ENCODE measurements around the gene TBX20. TPM values are rescaled to one million over a fixed set of nuclear protein-coding genes. Genes with fewer than 3 reads are reported as not detected.
"Not testable (repeated sequence)": the region's sequence is repeated elsewhere in the genome, so short reads cannot be mapped to it uniquely, and the experiment has no call there.

The TBX20 gene
- total RNA-seq, 2 donors from 2014 or later: not detected

- DNase-seq (ENCODE audit: low spot score in 2 of 2) (no peak), ATAC-seq (no peak)
- no peak overlapping the region for H3K27ac Mint-ChIP-seq
These were observed 12.0 kb downstream of the TBX20 start for GRCh38 chr7:35241884-35242283.

GRCh38 chr7:35241436-35241835 lies 12.5 kb downstream of the TBX20 start:
- no peak for ATAC-seq
- no peak for DNase-seq (ENCODE audit: low spot score in 2 of 2)

More at GRCh38 chr7:35241884-35242283, 12.0 kb downstream of the TBX20 start:
- H3K9me3 Mint-ChIP-seq: no peaks in the 10 kb centered on the region
- H3K36me3 Mint-ChIP-seq: no peaks in the 10 kb centered on the region

GRCh38 chr7:35241008-35241407 lies 12.9 kb downstream of the TBX20 start:
- ATAC-seq; H3K36me3 Mint-ChIP-seq; H3K9me3 Mint-ChIP-seq; DNase-seq (ENCODE audit: low spot score in 2 of 2); H3K27ac Mint-ChIP-seq: not testable (repeated sequence)

More at GRCh38 chr7:35241436-35241835, 12.5 kb downstream of the TBX20 start:
- H3K9me3 Mint-ChIP-seq: no peaks in the 10 kb centered on the region
- no peak overlapping the region for H3K27ac Mint-ChIP-seq
- no peaks in the 10 kb centered on the region for H3K36me3 Mint-ChIP-seq

- not testable (repeated sequence) for DNase-seq (ENCODE audit: low spot score in 2 of 2); ATAC-seq; H3K9me3 Mint-ChIP-seq; H3K27ac Mint-ChIP-seq; H3K36me3 Mint-ChIP-seq
These were observed 15.4 kb downstream of the TBX20 start for GRCh38 chr7:35238456-35238855.

- no peak for DNase-seq (ENCODE audit: low spot score in 2 of 2)
- Mint-ChIP-seq H3K36me3 (no peaks in the 10 kb centered on the region), H3K9me3 (no peaks in the 10 kb centered on the region), H3K27ac (no peak overlapping the region)
- no peak for ATAC-seq
These were observed 20.9 kb downstream of the TBX20 start for GRCh38 chr7:35232994-35233393.

- ATAC-seq; H3K36me3 Mint-ChIP-seq; H3K9me3 Mint-ChIP-seq; DNase-seq (ENCODE audit: low spot score in 2 of 2); H3K27ac Mint-ChIP-seq: not testable (repeated sequence)
These were observed 22.7 kb downstream of the TBX20 start for GRCh38 chr7:35231221-35231620.

- H3K9me3 Mint-ChIP-seq; ATAC-seq; H3K36me3 Mint-ChIP-seq; H3K27ac Mint-ChIP-seq; DNase-seq (ENCODE audit: low spot score in 2 of 2): not testable (repeated sequence)
These were observed 24.7 kb downstream of the TBX20 start for GRCh38 chr7:35229116-35229780.

GRCh38 chr7:35228496-35229051 lies 25.3 kb downstream of the TBX20 start:
- ATAC-seq; DNase-seq (ENCODE audit: low spot score in 2 of 2); H3K27ac Mint-ChIP-seq; H3K9me3 Mint-ChIP-seq; H3K36me3 Mint-ChIP-seq: not testable (repeated sequence)

- not testable (repeated sequence) for ATAC-seq; H3K36me3 Mint-ChIP-seq; H3K27ac Mint-ChIP-seq; DNase-seq (ENCODE audit: low spot score in 2 of 2); H3K9me3 Mint-ChIP-seq
These were observed 26.5 kb downstream of the TBX20 start for GRCh38 chr7:35227438-35227837.

GRCh38 chr7:35222445-35222844 lies 31.5 kb downstream of the TBX20 start:
- not testable (repeated sequence) for DNase-seq (ENCODE audit: low spot score in 2 of 2); H3K36me3 Mint-ChIP-seq; H3K27ac Mint-ChIP-seq; ATAC-seq; H3K9me3 Mint-ChIP-seq

- H3K36me3 Mint-ChIP-seq; DNase-seq (ENCODE audit: low spot score in 2 of 2); ATAC-seq; H3K9me3 Mint-ChIP-seq; H3K27ac Mint-ChIP-seq: not testable (repeated sequence)
These were observed 33.7 kb downstream of the TBX20 start for GRCh38 chr7:35220176-35220575.

- DNase-seq (ENCODE audit: low spot score in 2 of 2); H3K36me3 Mint-ChIP-seq; ATAC-seq; H3K9me3 Mint-ChIP-seq; H3K27ac Mint-ChIP-seq: not testable (repeated sequence)
These were observed 37.9 kb downstream of the TBX20 start for GRCh38 chr7:35216033-35216432.

- H3K36me3 Mint-ChIP-seq; H3K9me3 Mint-ChIP-seq; DNase-seq (ENCODE audit: low spot score in 2 of 2); ATAC-seq; H3K27ac Mint-ChIP-seq: not testable (repeated sequence)
These were observed 38.8 kb downstream of the TBX20 start for GRCh38 chr7:35215063-35215462.

- not testable (repeated sequence) for DNase-seq (ENCODE audit: low spot score in 2 of 2); ATAC-seq; H3K27ac Mint-ChIP-seq; H3K9me3 Mint-ChIP-seq; H3K36me3 Mint-ChIP-seq
These were observed 47.0 kb downstream of the TBX20 start for GRCh38 chr7:35206924-35207323.

GRCh38 chr7:35204850-35205249 lies 49.0 kb downstream of the TBX20 start:
- not testable (repeated sequence) for ATAC-seq; H3K27ac Mint-ChIP-seq; DNase-seq (ENCODE audit: low spot score in 2 of 2); H3K9me3 Mint-ChIP-seq; H3K36me3 Mint-ChIP-seq

- not testable (repeated sequence) for DNase-seq (ENCODE audit: low spot score in 2 of 2); ATAC-seq; H3K9me3 Mint-ChIP-seq; H3K36me3 Mint-ChIP-seq; H3K27ac Mint-ChIP-seq
These were observed 49.9 kb downstream of the TBX20 start for GRCh38 chr7:35204031-35204430.

- H3K27ac Mint-ChIP-seq, H3K9me3 Mint-ChIP-seq: not testable (repeated sequence)
These were observed 51.5 kb downstream of the TBX20 start for GRCh38 chr7:35202353-35202752.

GRCh38 chr7:35200170-35200569 lies 53.7 kb downstream of the TBX20 start:
- H3K27ac Mint-ChIP-seq; H3K36me3 Mint-ChIP-seq; H3K9me3 Mint-ChIP-seq; DNase-seq (ENCODE audit: low spot score in 2 of 2); ATAC-seq: not testable (repeated sequence)

More at GRCh38 chr7:35202353-35202752, 51.5 kb downstream of the TBX20 start:
- DNase-seq (ENCODE audit: low spot score in 2 of 2); ATAC-seq; H3K36me3 Mint-ChIP-seq: not testable (repeated sequence)

Measured in activated naive CD4-positive, alpha-beta T cell treated with anti-CD3 and anti-CD28 coated beads, Interleukin-2, amount 50 U/mL, for 72 hours (primary cell).